Epithelial cell of esophagus (primary cell): Measurements from ENCODE around the gene SASH3.

ENCODE experiments used
- DNase-seq: peaks from one replicate; pipeline ENCODE4 v3.0.0; 2010; ENCODE audit warnings: low read depth
- H3K4me3 ChIP-seq: 2 replicates; pipeline ENCODE4 v1.5.1; 2011; ENCODE audit warnings: mild to moderate bottlenecking, low read length, control low read depth
- TF ChIP-seq, protein P1 (sequence below): IDR thresholded peaks from 2 replicates; pipeline ENCODE4 v1.5.1; 2011; ENCODE audit warnings: low read depth, mild to moderate bottlenecking, low read length, control low read depth, inconsistent platforms; ENCODE audit not compliant: insufficient read depth; ENCODE audit errors: missing control alignments

The SASH3 gene

GRCh38 chrX:129769467-129770154 lies 10.1 kb upstream of the SASH3 start:
- no peak overlapping the region for H3K4me3 ChIP-seq
- DNase-seq, result no peak
- TF ChIP-seq, protein P1, sequence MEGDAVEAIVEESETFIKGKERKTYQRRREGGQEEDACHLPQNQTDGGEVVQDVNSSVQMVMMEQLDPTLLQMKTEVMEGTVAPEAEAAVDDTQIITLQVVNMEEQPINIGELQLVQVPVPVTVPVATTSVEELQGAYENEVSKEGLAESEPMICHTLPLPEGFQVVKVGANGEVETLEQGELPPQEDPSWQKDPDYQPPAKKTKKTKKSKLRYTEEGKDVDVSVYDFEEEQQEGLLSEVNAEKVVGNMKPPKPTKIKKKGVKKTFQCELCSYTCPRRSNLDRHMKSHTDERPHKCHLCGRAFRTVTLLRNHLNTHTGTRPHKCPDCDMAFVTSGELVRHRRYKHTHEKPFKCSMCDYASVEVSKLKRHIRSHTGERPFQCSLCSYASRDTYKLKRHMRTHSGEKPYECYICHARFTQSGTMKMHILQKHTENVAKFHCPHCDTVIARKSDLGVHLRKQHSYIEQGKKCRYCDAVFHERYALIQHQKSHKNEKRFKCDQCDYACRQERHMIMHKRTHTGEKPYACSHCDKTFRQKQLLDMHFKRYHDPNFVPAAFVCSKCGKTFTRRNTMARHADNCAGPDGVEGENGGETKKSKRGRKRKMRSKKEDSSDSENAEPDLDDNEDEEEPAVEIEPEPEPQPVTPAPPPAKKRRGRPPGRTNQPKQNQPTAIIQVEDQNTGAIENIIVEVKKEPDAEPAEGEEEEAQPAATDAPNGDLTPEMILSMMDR, result no peak

- TF ChIP-seq, protein P1, result no peak
- no peak for DNase-seq
- H3K4me3 ChIP-seq, result no peak overlapping the region
These were observed 8.3 kb upstream of the SASH3 start for GRCh38 chrX:129771266-129771995.

DNA sequence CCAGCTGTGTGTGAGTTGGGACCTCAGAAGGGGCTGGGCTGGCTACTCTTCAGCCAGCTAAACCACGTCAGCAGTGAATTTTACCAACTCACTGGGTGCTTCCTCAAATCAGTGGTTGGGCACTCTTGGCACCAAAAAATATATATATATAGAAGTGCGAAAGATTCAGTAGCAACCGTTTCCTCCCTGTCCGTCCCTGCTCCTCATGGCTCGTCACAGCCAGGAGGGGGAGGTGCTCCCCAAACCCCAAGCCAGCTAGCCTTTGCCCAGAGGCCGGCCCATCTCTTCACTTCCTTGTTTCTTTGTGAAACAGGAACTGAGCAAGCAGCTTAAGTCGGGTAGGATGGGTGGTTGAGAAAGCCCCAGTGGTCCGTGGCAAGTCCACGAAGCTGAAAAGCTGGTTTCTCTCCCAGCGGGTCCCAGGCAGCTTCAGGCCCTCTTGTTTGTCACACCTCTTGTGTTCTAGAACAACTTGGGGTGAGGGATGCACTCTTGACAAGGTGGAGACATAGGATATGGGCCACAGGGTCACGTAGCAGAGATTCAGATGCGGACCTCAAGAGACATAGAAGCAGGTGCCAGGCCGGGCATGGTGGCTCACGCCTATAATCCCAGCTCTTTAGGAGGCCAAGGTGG lies 6.8 kb upstream of the SASH3 start:
- no peak for DNase-seq
- no peak overlapping the region for H3K4me3 ChIP-seq
- TF ChIP-seq, protein P1, result no peak

DNA sequence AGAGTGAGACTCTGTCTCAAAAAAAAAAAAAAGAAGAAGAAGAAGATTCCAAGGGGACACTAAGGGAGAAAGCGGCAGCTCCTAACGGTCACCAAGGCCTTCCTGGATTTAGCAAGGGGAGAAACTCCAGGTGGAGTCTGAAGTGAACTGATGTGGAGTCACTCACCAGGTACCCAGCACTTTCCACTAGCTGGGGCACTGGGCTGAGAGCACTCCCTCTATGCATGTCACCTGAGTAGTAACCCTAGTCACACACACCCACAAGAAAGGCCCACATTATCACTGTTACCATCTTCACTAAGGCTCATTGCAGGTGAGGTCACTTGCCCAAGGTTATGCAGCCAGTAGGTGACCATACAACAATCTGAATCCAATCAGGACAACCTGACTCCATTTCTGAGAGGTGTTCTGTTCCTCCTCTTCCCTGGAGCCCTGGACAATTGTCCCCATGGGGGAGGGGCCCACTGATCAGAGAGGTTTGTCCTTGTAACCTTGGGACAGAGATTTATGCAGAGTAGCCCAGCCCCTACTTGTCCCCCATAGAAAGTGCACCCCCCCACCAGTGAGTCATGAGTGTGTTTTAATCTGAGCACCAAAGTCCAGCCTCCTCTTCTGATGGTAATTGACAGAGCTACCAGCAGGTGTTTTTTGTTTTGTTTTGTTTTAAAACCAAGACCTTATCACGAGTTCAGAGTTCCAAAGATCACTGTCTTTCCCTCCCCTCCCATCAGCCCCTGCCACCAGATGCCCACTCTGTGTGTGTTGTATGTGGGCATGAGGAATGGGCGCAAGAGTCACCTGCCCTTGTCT lies 5.9 kb upstream of the SASH3 start:
- no peak for DNase-seq
- no peak overlapping the region for H3K4me3 ChIP-seq
- TF ChIP-seq, protein P1, result no peak

GRCh38 chrX:129777218-129778030 lies 2.3 kb upstream of the SASH3 start:
- TF ChIP-seq, protein P1, result no peak
- peak; percentile 22 for DNase-seq
- no peak overlapping the region for H3K4me3 ChIP-seq
